GM12865 (cell line): ENCODE measurements around the gene PELO.

ENCODE experiments used
- DNase-seq: peaks from one replicate; pipeline ENCODE4 v3.0.0; 2010; ENCODE audit warnings: low read depth
- H3K4me3 ChIP-seq: 2 replicates; pipeline ENCODE4 v1.5.1; 2011; ENCODE audit warnings: mild to moderate bottlenecking, low read depth, low read length, control low read depth
- TF ChIP-seq, protein P1 (sequence below): IDR thresholded peaks from 2 replicates; pipeline ENCODE4 v1.5.1; 2011; ENCODE audit warnings: low read length, control low read depth, low read depth, inconsistent platforms; ENCODE audit not compliant: insufficient read depth; ENCODE audit errors: missing control alignments

The PELO gene

DNA sequence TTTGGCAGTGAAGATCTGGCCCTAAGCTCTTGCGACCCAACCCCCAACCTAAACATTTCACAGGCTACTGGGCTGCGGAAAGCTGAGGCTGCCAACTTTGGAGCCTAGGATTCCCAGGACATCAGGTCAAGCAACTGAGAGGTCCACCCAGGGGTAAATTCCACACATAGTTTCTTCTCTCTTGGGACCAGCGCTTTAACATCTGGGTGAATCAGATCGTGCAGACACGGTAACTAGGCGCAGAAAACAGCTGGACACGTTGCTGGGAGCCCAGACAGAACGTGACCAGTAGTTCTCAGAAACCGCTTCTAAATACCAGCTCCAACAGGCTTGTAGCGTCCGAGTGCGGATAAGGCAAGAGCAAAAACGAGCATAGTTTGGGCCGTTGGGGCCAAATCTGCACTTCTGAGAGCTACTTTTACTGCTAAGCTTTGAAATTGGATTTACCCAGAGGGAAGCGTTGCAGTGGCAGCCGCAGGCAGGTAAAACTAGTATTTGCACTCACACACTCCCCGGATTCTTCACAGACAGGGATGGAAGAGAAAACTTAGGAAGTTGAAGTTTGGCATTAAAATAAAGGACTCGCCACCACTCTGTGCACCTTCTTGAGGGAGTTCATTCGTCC lies 11.8 kb downstream of the PELO start:
- TF ChIP-seq, protein P1, sequence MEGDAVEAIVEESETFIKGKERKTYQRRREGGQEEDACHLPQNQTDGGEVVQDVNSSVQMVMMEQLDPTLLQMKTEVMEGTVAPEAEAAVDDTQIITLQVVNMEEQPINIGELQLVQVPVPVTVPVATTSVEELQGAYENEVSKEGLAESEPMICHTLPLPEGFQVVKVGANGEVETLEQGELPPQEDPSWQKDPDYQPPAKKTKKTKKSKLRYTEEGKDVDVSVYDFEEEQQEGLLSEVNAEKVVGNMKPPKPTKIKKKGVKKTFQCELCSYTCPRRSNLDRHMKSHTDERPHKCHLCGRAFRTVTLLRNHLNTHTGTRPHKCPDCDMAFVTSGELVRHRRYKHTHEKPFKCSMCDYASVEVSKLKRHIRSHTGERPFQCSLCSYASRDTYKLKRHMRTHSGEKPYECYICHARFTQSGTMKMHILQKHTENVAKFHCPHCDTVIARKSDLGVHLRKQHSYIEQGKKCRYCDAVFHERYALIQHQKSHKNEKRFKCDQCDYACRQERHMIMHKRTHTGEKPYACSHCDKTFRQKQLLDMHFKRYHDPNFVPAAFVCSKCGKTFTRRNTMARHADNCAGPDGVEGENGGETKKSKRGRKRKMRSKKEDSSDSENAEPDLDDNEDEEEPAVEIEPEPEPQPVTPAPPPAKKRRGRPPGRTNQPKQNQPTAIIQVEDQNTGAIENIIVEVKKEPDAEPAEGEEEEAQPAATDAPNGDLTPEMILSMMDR = no peak
- DNase-seq = peak; percentile 51
- H3K4me3 ChIP-seq = peak overlapping the region; percentile 66

GRCh38 chr5:52799983-52800393 lies 12.3 kb downstream of the PELO start:
- DNase-seq = peak; percentile 97
- peak overlapping the region; percentile 66 for H3K4me3 ChIP-seq
- TF ChIP-seq, protein P1 = no peak

DNA sequence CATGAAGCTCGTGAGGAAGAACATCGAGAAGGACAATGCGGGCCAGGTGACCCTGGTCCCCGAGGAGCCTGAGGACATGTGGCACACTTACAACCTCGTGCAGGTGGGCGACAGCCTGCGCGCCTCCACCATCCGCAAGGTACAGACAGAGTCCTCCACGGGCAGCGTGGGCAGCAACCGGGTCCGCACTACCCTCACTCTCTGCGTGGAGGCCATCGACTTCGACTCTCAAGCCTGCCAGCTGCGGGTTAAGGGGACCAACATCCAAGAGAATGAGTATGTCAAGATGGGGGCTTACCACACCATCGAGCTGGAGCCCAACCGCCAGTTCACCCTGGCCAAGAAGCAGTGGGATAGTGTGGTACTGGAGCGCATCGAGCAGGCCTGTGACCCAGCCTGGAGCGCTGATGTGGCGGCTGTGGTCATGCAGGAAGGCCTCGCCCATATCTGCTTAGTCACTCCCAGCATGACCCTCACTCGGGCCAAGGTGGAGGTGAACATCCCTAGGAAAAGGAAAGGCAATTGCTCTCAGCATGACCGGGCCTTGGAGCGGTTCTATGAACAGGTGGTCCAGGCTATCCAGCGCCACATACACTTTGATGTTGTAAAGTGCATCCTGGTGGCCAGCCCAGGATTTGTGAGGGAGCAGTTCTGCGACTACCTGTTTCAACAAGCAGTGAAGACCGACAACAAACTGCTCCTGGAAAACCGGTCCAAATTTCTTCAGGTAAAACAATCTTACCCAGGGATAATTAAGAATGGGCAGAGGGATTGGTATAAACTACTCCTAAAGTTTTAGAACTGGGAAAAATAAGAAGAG lies 12.9 kb downstream of the PELO start:
- DNase-seq = peak; percentile 71
- TF ChIP-seq, protein P1 = no peak
- peak overlapping the region; percentile 66 for H3K4me3 ChIP-seq

DNA sequence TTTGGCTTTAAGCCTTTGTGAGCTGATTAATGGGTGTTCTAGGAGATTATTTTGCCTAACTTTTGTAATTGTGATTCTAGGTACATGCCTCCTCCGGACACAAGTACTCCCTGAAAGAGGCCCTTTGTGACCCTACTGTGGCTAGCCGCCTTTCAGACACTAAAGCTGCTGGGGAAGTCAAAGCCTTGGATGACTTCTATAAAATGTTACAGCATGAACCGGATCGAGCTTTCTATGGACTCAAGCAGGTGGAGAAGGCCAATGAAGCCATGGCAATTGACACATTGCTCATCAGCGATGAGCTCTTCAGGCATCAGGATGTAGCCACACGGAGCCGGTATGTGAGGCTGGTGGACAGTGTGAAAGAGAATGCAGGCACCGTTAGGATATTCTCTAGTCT lies 13.6 kb downstream of the PELO start:
- TF ChIP-seq, protein P1 = no peak
- peak overlapping the region; percentile 66 for H3K4me3 ChIP-seq
- no peak for DNase-seq

- peak overlapping the region; percentile 66 for H3K4me3 ChIP-seq
- no peak for DNase-seq
Observed at GRCh38 chr5:52802272-52802973, 14.7 kb downstream of the PELO start.

DNA sequence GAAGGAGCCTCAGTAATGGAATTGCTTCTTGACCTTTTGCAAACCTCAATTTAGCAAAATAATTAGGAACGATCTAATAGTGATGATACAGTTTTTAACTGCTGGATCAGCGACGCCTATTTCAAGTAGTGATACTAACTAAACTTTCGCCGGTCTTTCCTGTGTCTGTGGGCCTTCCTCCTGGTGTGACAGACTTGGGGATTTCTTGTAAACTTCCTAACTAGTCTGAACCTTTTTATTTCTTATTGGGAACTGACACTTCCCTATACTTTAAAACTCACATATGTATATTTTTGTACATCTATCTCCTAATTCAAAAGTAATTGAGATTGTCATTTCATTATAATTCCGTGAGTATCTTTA lies 15.2 kb downstream of the PELO start:
- H3K4me3 ChIP-seq = peak overlapping the region; percentile 66; the same call in 1 of the 2 replicates
- TF ChIP-seq, protein P1 = no peak

More at GRCh38 chr5:52802272-52802973, 14.7 kb downstream of the PELO start:
- TF ChIP-seq, protein P1 = no peak

More for the DNA sequence above, 15.2 kb downstream of the PELO start:
- DNase-seq = no peak
